Esophagus squamous epithelium (tissue), 5 donors: ENCODE data around the gene GFOD2. TPM values are rescaled to one million over a fixed set of nuclear protein-coding genes. Genes with fewer than 3 reads are reported as not detected.

Source experiments
- DNase-seq: peaks from one replicate; lab custom pipeline; 2025; lab: John Stamatoyannopoulos, UW
- H3K27ac ChIP-seq, 4 donors: fragments of 200-600 bp; sonication (generic); one replicate each; pipeline ENCODE4 v1.5.1; 2016 to 2019; ENCODE audit warnings: mild to moderate bottlenecking in 1 of 4
- H3K27me3 ChIP-seq, 4 donors: fragments of 200-600 bp; sonication (generic); 1 replicate in 3 of 4; 2 replicates in 1 of 4; pipeline versions ENCODE4 v1.5.1 to v1.6.0; 2017 to 2021; ENCODE audit warnings: antibody characterized with exemption in 1 of 4
- H3K36me3 ChIP-seq, 3 donors: fragments of 200-600 bp; sonication (generic); one replicate each; pipeline ENCODE4 v1.5.1; 2016 to 2019
- H3K4me1 ChIP-seq, 3 donors: fragments of 200-600 bp; sonication (generic); one replicate each; pipeline ENCODE4 v1.5.1; 2017 to 2019
- H3K4me3 ChIP-seq, 4 donors: fragments of 200-600 bp; sonication (generic); 1 replicate in 3 of 4; 2 replicates in 1 of 4; pipeline ENCODE4 v1.5.1; 2016 to 2019; ENCODE audit warnings: mild to moderate bottlenecking in 2 of 4, moderate library complexity in 1 of 4
- H3K9me3 ChIP-seq, 3 donors: fragments of 200-600 bp; sonication (generic); one replicate each; pipeline ENCODE4 v1.5.1; 2016 to 2019
- CTCF ChIP-seq, 6 experiments: fragments of 450-650 bp in 4 of 6; fragments of 200-600 bp in 2 of 6; sonication (generic) in 2 of 6; IDR thresholded peaks; one replicate each; pipeline ENCODE4 v1.5.1; 2016 to 2019; ENCODE audit warnings: antibody characterized with exemption in 6 of 6, mild to moderate bottlenecking in 4 of 6, moderate library complexity in 4 of 6
- POLR2A ChIP-seq, 4 donors: fragments of 450-650 bp; IDR thresholded peaks; one replicate each; pipeline ENCODE4 v1.6.1; 2017; ENCODE audit warnings: antibody characterized with exemption in 4 of 4, mild to moderate bottlenecking in 4 of 4, moderate library complexity in 3 of 4
- WGBS, 2 donors: methylation state at CpG; one replicate each; pipeline ENCODE4 v1.1.5; 2018; 5-methylcytosine and 5-hydroxymethylcytosine counted together
- intact Hi-C: fragments of 100-400 bp; cut with DNase I; formaldehyde crosslinking; loops from one replicate; pipeline ENCODE4 v1.15.0; 2022
- total RNA-seq, 4 donors: library from RNA; depleted of rRNA; stranded (reverse); fragments of >200 nt; gene quantifications; one replicate each; pipeline ENCODE4 v1.1.0, GENCODE V29; 2016
- donor health status: DM: yes; HTN: yes; CAD: no.

Gene GFOD2
- total RNA-seq, 4 donors from 2014 or later, result 26.1 to 63.3 (median 37.3) TPM

- H3K27me3 ChIP-seq, result no peaks in the 10 kb centered on the region
- no peak for TF ChIP-seq CTCF (IDR thresholded peaks at IDR 0.05)
- TF ChIP-seq POLR2A (IDR thresholded peaks at IDR 0.05), result no peak
- intact Hi-C loops, result loop anchor here (10.0 kb wide), 1 partner anchor 137 kb away; no protein-coding TSS in a partner anchor
- DNase-seq, result no peak
- no CpG with 5 or more reads among the region's 1 CpG for WGBS, 2 donors
- peaks cover 30 to 60% (median 44%) of the 10 kb centered on the region in 3 donors for H3K4me1 ChIP-seq
- peaks cover 0 to 46% (median 0%) of the 10 kb centered on the region in 3 donors for H3K36me3 ChIP-seq
- no peak overlapping the region for H3K4me3 ChIP-seq
- H3K9me3 ChIP-seq, result no peaks in the 10 kb centered on the region
- peak overlapping the region in 3 of 4 donors; percentile 39 to 86 (median 71) for H3K27ac ChIP-seq
Measured at GRCh38 chr16:67677712-67678111, 41.4 kb downstream of the GFOD2 start.

DNA sequence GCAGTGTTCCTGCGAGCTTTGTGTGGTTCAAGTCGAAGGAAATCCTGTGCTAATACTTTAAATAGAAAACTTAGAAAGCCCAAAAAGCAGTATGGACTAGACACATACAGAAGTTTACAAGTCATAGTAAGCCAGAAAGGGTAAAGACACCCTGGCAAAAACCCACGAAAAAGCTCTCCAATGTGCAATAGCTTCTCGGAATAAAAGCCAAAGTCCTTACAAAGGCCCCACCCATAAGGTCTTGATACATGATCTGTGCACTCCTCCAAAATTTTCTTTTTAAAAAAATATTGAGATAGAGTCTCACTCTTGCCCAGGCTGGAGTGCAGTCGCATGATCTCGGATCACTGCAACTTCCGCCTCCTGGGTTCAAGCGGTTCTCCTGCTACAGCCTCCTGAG is 42.2 kb downstream of the GFOD2 start:
- H3K4me1 ChIP-seq, result peaks cover 30 to 68% (median 44%) of the 10 kb centered on the region in 3 donors
- DNase-seq, result no peak
- H3K27me3 ChIP-seq, result no peaks in the 10 kb centered on the region
- intact Hi-C loops, result loop anchor here (10.0 kb wide), 1 partner anchor 138 kb away; no protein-coding TSS in a partner anchor
- 48 to 64% methylated on average over 8 of the region's 8 CpGs for WGBS, 2 donors
- no peak overlapping the region for H3K4me3 ChIP-seq
- TF ChIP-seq POLR2A (IDR thresholded peaks at IDR 0.05) (no peak), CTCF (IDR thresholded peaks at IDR 0.05) (no peak)
- no peaks in the 10 kb centered on the region for H3K9me3 ChIP-seq
- peak overlapping the region; percentile 39 to 86 (median 72) for H3K27ac ChIP-seq
- H3K36me3 ChIP-seq, result peaks cover 0 to 40% (median 0%) of the 10 kb centered on the region in 3 donors

DNA sequence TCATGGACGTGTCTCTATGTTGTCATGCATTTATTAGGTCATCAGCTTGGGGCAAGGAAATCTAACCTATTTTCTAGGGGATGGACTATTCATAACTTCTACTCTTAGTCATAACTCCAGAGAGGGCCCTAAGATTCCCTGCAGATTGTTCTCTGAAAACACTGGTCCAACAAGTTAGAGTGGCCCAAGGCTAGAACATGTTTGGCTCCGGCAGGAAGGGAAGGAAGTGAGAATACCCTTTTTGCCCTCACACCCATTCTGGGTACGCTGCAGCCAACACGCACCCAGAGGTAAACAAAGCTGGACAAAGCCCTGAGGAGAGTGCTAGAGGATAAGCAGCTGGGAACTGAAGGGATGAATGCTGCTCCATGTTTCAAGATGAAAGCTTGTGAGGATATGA is 42.6 kb downstream of the GFOD2 start:
- Histone ChIP-seq H3K36me3 (peaks cover 0 to 36% (median 0%) of the 10 kb centered on the region in 3 donors), H3K27ac (peak overlapping the region; percentile 39 to 86 (median 72)), H3K4me1 (peaks cover 30 to 71% (median 44%) of the 10 kb centered on the region in 3 donors), H3K9me3 (no peaks in the 10 kb centered on the region), H3K4me3 (no peak overlapping the region), H3K27me3 (no peaks in the 10 kb centered on the region)
- DNase-seq, result no peak
- intact Hi-C loops, result loop anchor here (10.0 kb wide), 1 partner anchor 138 kb away; no protein-coding TSS in a partner anchor
- WGBS, 2 donors, result 22 to 48% methylated on average over 3 to 4 of the region's 4 CpGs
- TF ChIP-seq POLR2A (IDR thresholded peaks at IDR 0.05) (no peak), CTCF (IDR thresholded peaks at IDR 0.05) (no peak)

DNA sequence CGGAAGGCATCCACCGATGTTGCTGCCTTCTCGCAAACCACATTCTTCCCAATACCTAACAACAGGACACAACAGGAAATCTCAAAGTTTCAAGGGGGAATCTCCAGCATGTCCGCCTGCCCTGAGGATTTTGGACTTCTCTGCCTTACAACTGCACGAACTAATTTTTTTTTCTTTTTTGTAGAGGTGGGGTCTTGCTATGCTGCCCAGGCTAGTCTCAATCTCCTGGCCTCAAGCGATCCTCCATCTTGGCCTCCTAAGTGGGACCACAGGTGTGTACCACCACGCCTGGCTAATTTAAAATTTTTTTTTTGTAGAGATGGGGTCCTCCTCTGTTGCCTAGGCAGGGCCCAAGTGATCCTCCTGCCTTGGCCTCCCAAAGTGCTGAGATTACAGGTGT is 43.1 kb downstream of the GFOD2 start:
- H3K4me3 ChIP-seq, result no peak overlapping the region
- no peaks in the 10 kb centered on the region for H3K27me3 ChIP-seq
- no peak for TF ChIP-seq CTCF (IDR thresholded peaks at IDR 0.05)
- no peak for TF ChIP-seq POLR2A (IDR thresholded peaks at IDR 0.05)
- DNase-seq, result no peak
- intact Hi-C loops, result loop anchor here (10.0 kb wide), 1 partner anchor 139 kb away; no protein-coding TSS in a partner anchor
- 91 to 92% methylated on average over 6 to 7 of the region's 7 CpGs for WGBS, 2 donors
- H3K4me1 ChIP-seq, result peaks cover 30 to 71% (median 44%) of the 10 kb centered on the region in 3 donors
- H3K9me3 ChIP-seq, result no peaks in the 10 kb centered on the region
- peak overlapping the region in 3 of 4 donors; percentile 71 to 86 (median 73) for H3K27ac ChIP-seq
- peaks cover 0 to 31% (median 0%) of the 10 kb centered on the region in 3 donors for H3K36me3 ChIP-seq

GRCh38 chr16:67675579-67675935 is 43.6 kb downstream of the GFOD2 start:
- H3K4me3 ChIP-seq, result no peak overlapping the region
- DNase-seq, result no peak
- intact Hi-C loops, result loop anchor here (10.0 kb wide), 1 partner anchor 139 kb away; no protein-coding TSS in a partner anchor
- peaks cover 0 to 27% (median 0%) of the 10 kb centered on the region in 3 donors for H3K36me3 ChIP-seq
- H3K27ac ChIP-seq, result peak overlapping the region in 2 of 4 donors; percentile 71 to 86
- no peaks in the 10 kb centered on the region for H3K9me3 ChIP-seq
- peaks cover 30 to 71% (median 44%) of the 10 kb centered on the region in 3 donors for H3K4me1 ChIP-seq
- TF ChIP-seq CTCF (IDR thresholded peaks at IDR 0.05) (no peak), POLR2A (IDR thresholded peaks at IDR 0.05) (no peak)
- H3K27me3 ChIP-seq, result no peaks in the 10 kb centered on the region
- 97 to 98% methylated on average over 5 to 7 of the region's 17 CpGs for WGBS, 2 donors
